HFF-Myc (cell line): ENCODE measurements around the gene CACNA2D3.

Experiments used
- DNase-seq: peaks from one replicate; pipeline ENCODE4 v3.0.0-alpha.2; 2011; ENCODE audit warnings: low read depth; ENCODE audit errors: extremely low read depth
- H3K4me3 ChIP-seq: replicated peaks from 2 replicates; pipeline ENCODE4 v1.5.1; 2011; ENCODE audit warnings: low read depth, mild to moderate bottlenecking, control low read depth, low read length
- TF ChIP-seq, protein P1 (sequence below): IDR thresholded peaks from 2 replicates; pipeline ENCODE4 v1.5.1; 2012; ENCODE audit warnings: mild to moderate bottlenecking, low read depth, low read length, control low read depth; ENCODE audit errors: missing control alignments

Gene CACNA2D3

GRCh38 chr3:54899273-54899672, 776.9 kb downstream of the CACNA2D3 start:
- no peak for DNase-seq
- no peak overlapping the region for H3K4me3 ChIP-seq
- TF ChIP-seq, protein P1, sequence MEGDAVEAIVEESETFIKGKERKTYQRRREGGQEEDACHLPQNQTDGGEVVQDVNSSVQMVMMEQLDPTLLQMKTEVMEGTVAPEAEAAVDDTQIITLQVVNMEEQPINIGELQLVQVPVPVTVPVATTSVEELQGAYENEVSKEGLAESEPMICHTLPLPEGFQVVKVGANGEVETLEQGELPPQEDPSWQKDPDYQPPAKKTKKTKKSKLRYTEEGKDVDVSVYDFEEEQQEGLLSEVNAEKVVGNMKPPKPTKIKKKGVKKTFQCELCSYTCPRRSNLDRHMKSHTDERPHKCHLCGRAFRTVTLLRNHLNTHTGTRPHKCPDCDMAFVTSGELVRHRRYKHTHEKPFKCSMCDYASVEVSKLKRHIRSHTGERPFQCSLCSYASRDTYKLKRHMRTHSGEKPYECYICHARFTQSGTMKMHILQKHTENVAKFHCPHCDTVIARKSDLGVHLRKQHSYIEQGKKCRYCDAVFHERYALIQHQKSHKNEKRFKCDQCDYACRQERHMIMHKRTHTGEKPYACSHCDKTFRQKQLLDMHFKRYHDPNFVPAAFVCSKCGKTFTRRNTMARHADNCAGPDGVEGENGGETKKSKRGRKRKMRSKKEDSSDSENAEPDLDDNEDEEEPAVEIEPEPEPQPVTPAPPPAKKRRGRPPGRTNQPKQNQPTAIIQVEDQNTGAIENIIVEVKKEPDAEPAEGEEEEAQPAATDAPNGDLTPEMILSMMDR, result no peak

GRCh38 chr3:54900838-54901591, 778.7 kb downstream of the CACNA2D3 start:
- no peak for DNase-seq
- no peak overlapping the region for H3K4me3 ChIP-seq
- TF ChIP-seq, protein P1, result no peak

- TF ChIP-seq, protein P1, result no peak
- DNase-seq, result no peak
Observed at GRCh38 chr3:54901906-54902685, 779.7 kb downstream of the CACNA2D3 start.

GRCh38 chr3:54905261-54905888, 783.0 kb downstream of the CACNA2D3 start:
- TF ChIP-seq, protein P1, result no peak
- H3K4me3 ChIP-seq, result no peak overlapping the region
- DNase-seq, result no peak

More at GRCh38 chr3:54901906-54902685, 779.7 kb downstream of the CACNA2D3 start:
- H3K4me3 ChIP-seq, result no peak overlapping the region

DNA sequence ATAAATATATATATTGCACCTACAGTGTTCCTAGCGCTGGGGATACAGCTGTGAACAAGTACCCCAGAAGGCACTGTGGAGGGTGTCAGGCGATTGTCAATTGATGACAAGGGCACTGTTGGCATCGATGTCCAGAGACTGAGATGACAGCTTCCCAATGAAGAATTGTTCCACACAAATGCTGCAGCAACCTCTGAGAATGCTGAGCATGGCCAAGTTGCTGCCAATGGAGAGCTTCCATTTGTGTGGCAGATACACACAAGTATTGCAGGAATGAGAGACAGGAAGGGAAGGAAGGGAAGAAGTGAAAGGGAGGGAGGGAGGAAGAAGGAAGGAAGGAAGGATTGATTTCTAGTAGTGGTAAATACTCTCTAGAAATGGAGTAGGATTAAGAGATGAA, 783.6 kb downstream of the CACNA2D3 start:
- DNase-seq, result no peak
- no peak overlapping the region for H3K4me3 ChIP-seq
- TF ChIP-seq, protein P1, result no peak

- TF ChIP-seq, protein P1, result no peak
- DNase-seq, result no peak
Observed at GRCh38 chr3:54906763-54907162, 784.4 kb downstream of the CACNA2D3 start.

More at GRCh38 chr3:54906763-54907162, 784.4 kb downstream of the CACNA2D3 start:
- no peak overlapping the region for H3K4me3 ChIP-seq
